Hippocampal formation (tissue), 2 donors: ENCODE measurements around the gene ANGPTL2.

Experiments
- DNase-seq, 2 donors: peaks; one replicate each; lab custom pipeline; 2025; lab: John Stamatoyannopoulos, UW

Gene ANGPTL2

GRCh38 chr9:127093319-127094020 is 29.0 kb downstream of the ANGPTL2 start:
- no peak for DNase-seq

GRCh38 chr9:127092041-127092608 is 30.3 kb downstream of the ANGPTL2 start:
- no peak for DNase-seq

GRCh38 chr9:127091526-127091925 is 30.9 kb downstream of the ANGPTL2 start:
- DNase-seq: no peak

GRCh38 chr9:127090341-127090985 is 32.0 kb downstream of the ANGPTL2 start:
- DNase-seq: no peak

- DNase-seq: no peak
These were observed 32.8 kb downstream of the ANGPTL2 start for GRCh38 chr9:127089631-127090081.

GRCh38 chr9:127088724-127089615 is 33.5 kb downstream of the ANGPTL2 start:
- DNase-seq: no peak

- no peak for DNase-seq
These were observed 34.6 kb downstream of the ANGPTL2 start for GRCh38 chr9:127087836-127088235.

- no peak for DNase-seq
These were observed 35.0 kb downstream of the ANGPTL2 start for GRCh38 chr9:127087411-127087810.

- DNase-seq: no peak
These were observed 35.7 kb downstream of the ANGPTL2 start for GRCh38 chr9:127086771-127087170.

- no peak for DNase-seq
These were observed 37.2 kb downstream of the ANGPTL2 start for GRCh38 chr9:127085186-127085585.

- DNase-seq: no peak
These were observed 38.1 kb downstream of the ANGPTL2 start for GRCh38 chr9:127084076-127085039.

GRCh38 chr9:127083138-127083980 is 39.1 kb downstream of the ANGPTL2 start:
- DNase-seq: no peak

- no peak for DNase-seq
These were observed 40.9 kb downstream of the ANGPTL2 start for GRCh38 chr9:127081250-127082185.

GRCh38 chr9:127079446-127080140 is 42.8 kb downstream of the ANGPTL2 start:
- DNase-seq: no peak

GRCh38 chr9:127078988-127079387 is 43.4 kb downstream of the ANGPTL2 start:
- no peak for DNase-seq

- DNase-seq: no peak
These were observed 44.1 kb downstream of the ANGPTL2 start for GRCh38 chr9:127078336-127078735.

GRCh38 chr9:127077644-127077946 is 44.8 kb downstream of the ANGPTL2 start:
- DNase-seq: no peak

GRCh38 chr9:127076860-127077643 is 45.4 kb downstream of the ANGPTL2 start:
- no peak for DNase-seq
